Measurements from ENCODE around the gene TTLL13. TPM values are rescaled to one million over a fixed set of nuclear protein-coding genes. Genes with fewer than 3 reads are reported as not detected.
"Not testable (repeated sequence)": the region's sequence is repeated elsewhere in the genome, so short reads cannot be mapped to it uniquely, and the experiment has no call there.

The TTLL13 gene
- total RNA-seq, 1 donor from 2014 or later = 0.31 TPM

GRCh38 chr15:90287946-90288345, 38.6 kb downstream of the TTLL13 start:
- DNase-seq = no peak

- no peak for DNase-seq
These were observed 42.5 kb downstream of the TTLL13 start for GRCh38 chr15:90291679-90292356.

GRCh38 chr15:90293040-90293810, 43.9 kb downstream of the TTLL13 start:
- peak; percentile 44 for DNase-seq

GRCh38 chr15:90294159-90294558, 44.8 kb downstream of the TTLL13 start:
- no peak for DNase-seq

- no peak for DNase-seq
These were observed 45.4 kb downstream of the TTLL13 start for GRCh38 chr15:90294601-90295269.

GRCh38 chr15:90295270-90295648, 45.9 kb downstream of the TTLL13 start:
- DNase-seq = no peak

- DNase-seq = not testable (repeated sequence)
These were observed 47.0 kb downstream of the TTLL13 start for GRCh38 chr15:90296316-90296884.

GRCh38 chr15:90297021-90297420, 47.7 kb downstream of the TTLL13 start:
- no peak for DNase-seq

GRCh38 chr15:90300541-90300940, 51.2 kb downstream of the TTLL13 start:
- DNase-seq = no peak

- no peak for DNase-seq
These were observed 51.8 kb downstream of the TTLL13 start for GRCh38 chr15:90300988-90301706.

GRCh38 chr15:90301707-90302300, 52.4 kb downstream of the TTLL13 start:
- DNase-seq = no peak

GRCh38 chr15:90305355-90305754, 56.0 kb downstream of the TTLL13 start:
- not testable (repeated sequence) for DNase-seq

- no peak for DNase-seq
These were observed 56.6 kb downstream of the TTLL13 start for GRCh38 chr15:90305932-90306331.

- no peak for DNase-seq
These were observed 57.2 kb downstream of the TTLL13 start for GRCh38 chr15:90306560-90306959.

GRCh38 chr15:90307661-90308060, 58.3 kb downstream of the TTLL13 start:
- DNase-seq = no peak

GRCh38 chr15:90309020-90309419, 59.7 kb downstream of the TTLL13 start:
- no peak for DNase-seq

Small RNA genes lying within 50 kb of the gene (small RNA-seq; reads per million reads assigned to genes)
- gene AC091167.3 (not detected), gene RN7SL736P (not detected)

Other genes starting within 250 kb of the TTLL13 start
- 14.3 TPM for gene ZNF710, start 248.2 kb upstream of the TTLL13 start, total RNA-seq
- gene IDH2, start 147.1 kb upstream of the TTLL13 start, total RNA-seq = 65.7 TPM
- gene SEMA4B, start 48.2 kb upstream of the TTLL13 start, total RNA-seq = 36.3 TPM
- 2.7 TPM for gene CIB1, start 15.6 kb upstream of the TTLL13 start, total RNA-seq
- 9.7 TPM for gene GDPGP1, start 15.3 kb upstream of the TTLL13 start, total RNA-seq
- gene NGRN, start 16.1 kb downstream of the TTLL13 start, total RNA-seq = 241 TPM
- gene ZNF774, start 102.7 kb downstream of the TTLL13 start, total RNA-seq = 6.1 TPM
- 41.0 TPM for gene IQGAP1, start 138.7 kb downstream of the TTLL13 start, total RNA-seq

Measured in occipital lobe (tissue), 3 donors.